HL-60 (cell line): ENCODE results near the gene EIF3J.
"Not testable (repeated sequence)": the region's sequence is repeated elsewhere in the genome, so short reads cannot be mapped to it uniquely, and the experiment has no call there.

Experiments used
- CTCF ChIP-seq: IDR thresholded peaks from one replicate; pipeline ENCODE4 v1.5.1; 2011; ENCODE audit warnings: low read length, control low read depth, inconsistent platforms; ENCODE audit not compliant: insufficient read depth
- GABPA ChIP-seq: IDR thresholded peaks from 2 replicates; pipeline ENCODE4 v1.6.1; 2012; ENCODE audit warnings: low read depth
- POLR2AphosphoS5 ChIP-seq: IDR thresholded peaks from 2 replicates; pipeline ENCODE4 v1.6.1; 2012; ENCODE audit warnings: low read depth
- REST ChIP-seq: IDR thresholded peaks from 2 replicates; pipeline ENCODE4 v1.6.1; 2012; ENCODE audit warnings: low read depth; ENCODE audit not compliant: insufficient replicate concordance
- SPI1 ChIP-seq: IDR thresholded peaks from 2 replicates; pipeline ENCODE4 v1.6.1; 2012; ENCODE audit warnings: low read depth, mild to moderate bottlenecking, borderline replicate concordance

GRCh38 chr15:44549152-44549551 is 12.2 kb downstream of the EIF3J start:
- TF ChIP-seq GABPA, CTCF, POLR2AphosphoS5, SPI1, REST: not testable (repeated sequence)
